GM10266 (cell line): ENCODE measurements around the gene CCRL2.

Experiments used
- DNase-seq: peaks from one replicate; pipeline ENCODE4 v3.0.0; 2012; ENCODE audit errors: extremely low spot score
- CTCF ChIP-seq: IDR thresholded peaks from 2 replicates; pipeline ENCODE4 v1.5.1; 2012; ENCODE audit warnings: mild to moderate bottlenecking, low read depth; ENCODE audit not compliant: control insufficient read depth, insufficient read depth; ENCODE audit errors: missing control alignments

Gene CCRL2

GRCh38 chr3:46456118-46456517 lies 49.1 kb downstream of the CCRL2 start:
- TF ChIP-seq CTCF: no peak
- DNase-seq: no peak
